Fibroblast of pulmonary artery (primary cell): ENCODE data around the gene SRCAP.
"Not testable (repeated sequence)": the region's sequence is repeated elsewhere in the genome, so short reads cannot be mapped to it uniquely, and the experiment has no call there.

Experiments used
- DNase-seq: peaks from one replicate; pipeline ENCODE4 v3.0.0-alpha.2; 2010; ENCODE audit warnings: low read depth
- H3K4me3 ChIP-seq: replicated peaks from 2 replicates; pipeline ENCODE4 v1.5.1; 2011; ENCODE audit warnings: low read depth, mild to moderate bottlenecking, control low read depth, low read length, moderate library complexity
- CTCF ChIP-seq: IDR thresholded peaks from 2 replicates; pipeline ENCODE4 v1.5.1; 2011; ENCODE audit warnings: mild to moderate bottlenecking, control low read depth, low read length, inconsistent platforms; ENCODE audit errors: missing control alignments

SRCAP gene

GRCh38 chr16:30691907-30692306 is 7.1 kb upstream of the SRCAP start:
- TF ChIP-seq CTCF = no peak
- no peak overlapping the region for H3K4me3 ChIP-seq
- DNase-seq = no peak

- no peak for TF ChIP-seq CTCF
- DNase-seq = no peak
- H3K4me3 ChIP-seq = no peak overlapping the region
Observed at GRCh38 chr16:30692396-30693064, 6.4 kb upstream of the SRCAP start.

- no peak overlapping the region for H3K4me3 ChIP-seq
- no peak for TF ChIP-seq CTCF
- no peak for DNase-seq
Observed at GRCh38 chr16:30694926-30695693, 3.9 kb upstream of the SRCAP start.

- H3K4me3 ChIP-seq, DNase-seq: not testable (repeated sequence)
Observed at GRCh38 chr16:30696646-30697045, 2.3 kb upstream of the SRCAP start.

- peak overlapping the region; percentile 95 for H3K4me3 ChIP-seq
- DNase-seq = no peak
- no peak for TF ChIP-seq CTCF
Observed at GRCh38 chr16:30697264-30698138, 1.5 kb upstream of the SRCAP start.

GRCh38 chr16:30698139-30698815 is 694 bp upstream of the SRCAP start:
- no peak for TF ChIP-seq CTCF
- DNase-seq = peak; percentile 98
- peak overlapping the region; percentile 95 for H3K4me3 ChIP-seq
